DMS153 (cell line): ENCODE data around the gene UST.
"Not testable (repeated sequence)": the region's sequence is repeated elsewhere in the genome, so short reads cannot be mapped to it uniquely, and the experiment has no call there.

ENCODE experiments used
- DNase-seq: peaks from one replicate; lab custom pipeline; 2025; lab: John Stamatoyannopoulos, UW

Gene UST

GRCh38 chr6:148951662-148952061 lies 204.8 kb downstream of the UST start:
- DNase-seq = no peak

- peak; percentile 61 for DNase-seq
These were observed 205.6 kb downstream of the UST start for GRCh38 chr6:148952147-148953035.

GRCh38 chr6:148954461-148954860 lies 207.6 kb downstream of the UST start:
- no peak for DNase-seq

- no peak for DNase-seq
These were observed 208.1 kb downstream of the UST start for GRCh38 chr6:148954934-148955333.

GRCh38 chr6:148955441-148955840 lies 208.6 kb downstream of the UST start:
- DNase-seq = no peak

- not testable (repeated sequence) for DNase-seq
These were observed 209.3 kb downstream of the UST start for GRCh38 chr6:148956163-148956562.

GRCh38 chr6:148957752-148958151 lies 210.9 kb downstream of the UST start:
- DNase-seq = no peak

GRCh38 chr6:148959008-148959407 lies 212.2 kb downstream of the UST start:
- no peak for DNase-seq

GRCh38 chr6:148959501-148959900 lies 212.7 kb downstream of the UST start:
- DNase-seq = no peak

- no peak for DNase-seq
These were observed 216.2 kb downstream of the UST start for GRCh38 chr6:148962854-148963515.

- DNase-seq = no peak
These were observed 216.9 kb downstream of the UST start for GRCh38 chr6:148963738-148964137.

GRCh38 chr6:148964467-148964866 lies 217.6 kb downstream of the UST start:
- no peak for DNase-seq

GRCh38 chr6:148965287-148965686 lies 218.5 kb downstream of the UST start:
- no peak for DNase-seq

- DNase-seq = no peak
These were observed 220.2 kb downstream of the UST start for GRCh38 chr6:148967011-148967520.

GRCh38 chr6:148967541-148967956 lies 220.7 kb downstream of the UST start:
- no peak for DNase-seq

- DNase-seq = no peak
These were observed 222.2 kb downstream of the UST start for GRCh38 chr6:148968771-148969602.

GRCh38 chr6:148969603-148970061 lies 222.8 kb downstream of the UST start:
- DNase-seq = peak; percentile 92

- DNase-seq = no peak
These were observed 224.4 kb downstream of the UST start for GRCh38 chr6:148971031-148971927.

GRCh38 chr6:148972481-148972880 lies 225.7 kb downstream of the UST start:
- peak; percentile 82 for DNase-seq

- DNase-seq = peak; percentile 25
These were observed 226.8 kb downstream of the UST start for GRCh38 chr6:148973538-148974208.
